ENCODE results near the gene COLQ. TPM values are rescaled to one million over a fixed set of nuclear protein-coding genes. Genes with fewer than 3 reads are reported as not detected.

The COLQ gene
- total RNA-seq, 1 experiment from 2014 or later: 0.44 TPM

- intact Hi-C loops (cut with micrococcal nuclease): no loop called here
- H3K4me1 Mint-ChIP-seq (ENCODE audit: insufficient read depth, unreplicated experiment): no peaks in the 10 kb centered on the region
- no peak for DNase-seq (ENCODE audit: unreplicated experiment)
- no peak overlapping the region for H3K27ac Mint-ChIP-seq (ENCODE audit: low read depth, unreplicated experiment)
- TF ChIP-seq CTCF (IDR thresholded peaks at IDR 0.05; ENCODE audit: unreplicated experiment): no peak
- BruUV-seq (replicated peaks): no TSS peak
- H3K9me3 Mint-ChIP-seq (ENCODE audit: unreplicated experiment): no peaks in the 10 kb centered on the region
- H3K36me3 Mint-ChIP-seq (ENCODE audit: insufficient read depth, unreplicated experiment): no peaks in the 10 kb centered on the region
- ChIA-PET POLR2A (no interaction called here), CTCF (no interaction called here)
- no peak overlapping the region for H3K4me3 Mint-ChIP-seq (ENCODE audit: unreplicated experiment)
- H3K27me3 Mint-ChIP-seq (ENCODE audit: insufficient read depth, unreplicated experiment): no peaks in the 10 kb centered on the region
These were observed 6.7 kb downstream of the COLQ start for GRCh38 chr3:15514663-15515340.

GRCh38 chr3:15513810-15514662, 7.5 kb downstream of the COLQ start:
- H3K4me3 Mint-ChIP-seq (ENCODE audit: unreplicated experiment): no peak overlapping the region
- ChIA-PET CTCF (interaction anchor here (0.6 kb wide), 1 partner anchor 18 kb away, joined by 3 read pairs; no protein-coding TSS in a partner anchor), POLR2A (no interaction called here)
- no peak for TF ChIP-seq CTCF (IDR thresholded peaks at IDR 0.05; ENCODE audit: unreplicated experiment)
- H3K9me3 Mint-ChIP-seq (ENCODE audit: unreplicated experiment): no peaks in the 10 kb centered on the region
- no peak overlapping the region for H3K27ac Mint-ChIP-seq (ENCODE audit: low read depth, unreplicated experiment)
- H3K27me3 Mint-ChIP-seq (ENCODE audit: insufficient read depth, unreplicated experiment): no peaks in the 10 kb centered on the region
- H3K36me3 Mint-ChIP-seq (ENCODE audit: insufficient read depth, unreplicated experiment): no peaks in the 10 kb centered on the region
- no TSS peak for BruUV-seq (replicated peaks)
- no peak for DNase-seq (ENCODE audit: unreplicated experiment)
- intact Hi-C loops (cut with micrococcal nuclease): no loop called here
- H3K4me1 Mint-ChIP-seq (ENCODE audit: insufficient read depth, unreplicated experiment): no peaks in the 10 kb centered on the region

GRCh38 chr3:15513116-15513515, 8.4 kb downstream of the COLQ start:
- no TSS peak for BruUV-seq (replicated peaks)
- no peak overlapping the region for H3K4me3 Mint-ChIP-seq (ENCODE audit: unreplicated experiment)
- no peaks in the 10 kb centered on the region for H3K36me3 Mint-ChIP-seq (ENCODE audit: insufficient read depth, unreplicated experiment)
- ChIA-PET CTCF (no interaction called here), POLR2A (no interaction called here)
- no peak for TF ChIP-seq CTCF (IDR thresholded peaks at IDR 0.05; ENCODE audit: unreplicated experiment)
- no peak overlapping the region for H3K27ac Mint-ChIP-seq (ENCODE audit: low read depth, unreplicated experiment)
- H3K4me1 Mint-ChIP-seq (ENCODE audit: insufficient read depth, unreplicated experiment): no peaks in the 10 kb centered on the region
- H3K9me3 Mint-ChIP-seq (ENCODE audit: unreplicated experiment): no peaks in the 10 kb centered on the region
- intact Hi-C loops (cut with micrococcal nuclease): no loop called here
- H3K27me3 Mint-ChIP-seq (ENCODE audit: insufficient read depth, unreplicated experiment): no peaks in the 10 kb centered on the region
- DNase-seq (ENCODE audit: unreplicated experiment): no peak

- H3K27ac Mint-ChIP-seq (ENCODE audit: low read depth, unreplicated experiment): no peak overlapping the region
- ChIA-PET POLR2A (no interaction called here), CTCF (interaction anchor here (0.6 to 0.7 kb wide), 2 partner anchors 38 to 244 kb away, joined by 3 read pairs; no protein-coding TSS in a partner anchor)
- no peak for DNase-seq (ENCODE audit: unreplicated experiment)
- H3K9me3 Mint-ChIP-seq (ENCODE audit: unreplicated experiment): no peaks in the 10 kb centered on the region
- intact Hi-C loops (cut with micrococcal nuclease): no loop called here
- H3K36me3 Mint-ChIP-seq (ENCODE audit: insufficient read depth, unreplicated experiment): no peaks in the 10 kb centered on the region
- no peak for TF ChIP-seq CTCF (IDR thresholded peaks at IDR 0.05; ENCODE audit: unreplicated experiment)
- H3K27me3 Mint-ChIP-seq (ENCODE audit: insufficient read depth, unreplicated experiment): no peaks in the 10 kb centered on the region
- no peak overlapping the region for H3K4me3 Mint-ChIP-seq (ENCODE audit: unreplicated experiment)
- H3K4me1 Mint-ChIP-seq (ENCODE audit: insufficient read depth, unreplicated experiment): no peaks in the 10 kb centered on the region
- BruUV-seq (replicated peaks): no TSS peak
These were observed 9.3 kb downstream of the COLQ start for GRCh38 chr3:15512166-15512565.
